Sigmoid colon (tissue), 7 donors: ENCODE data around the gene TNIK. TPM values are rescaled to one million over a fixed set of nuclear protein-coding genes. Genes with fewer than 3 reads are reported as not detected.

Experiments
- DNase-seq: peaks from one replicate; pipeline ENCODE4 v3.0.0-alpha.2; 2019
- H3K27ac ChIP-seq, 4 donors: fragments of 200-600 bp; sonication (generic); one replicate each; pipeline ENCODE4 v1.5.1; 2016 to 2019; ENCODE audit warnings: mild to moderate bottlenecking in 1 of 4
- H3K27me3 ChIP-seq, 3 donors: fragments of 200-600 bp; sonication (generic); one replicate each; pipeline ENCODE4 v1.5.1; 2019; ENCODE audit warnings: mild to moderate bottlenecking in 1 of 3
- H3K36me3 ChIP-seq, 4 donors: fragments of 200-600 bp; sonication (generic); one replicate each; pipeline ENCODE4 v1.5.1; 2016 to 2019
- H3K4me1 ChIP-seq, 4 donors: fragments of 200-600 bp; sonication (generic); one replicate each; pipeline ENCODE4 v1.5.1; 2017 to 2019
- H3K4me3 ChIP-seq, 4 donors: fragments of 200-600 bp; sonication (generic); one replicate each; pipeline ENCODE4 v1.5.1; 2017 to 2019; ENCODE audit warnings: mild to moderate bottlenecking in 2 of 4, moderate library complexity in 1 of 4
- H3K9me3 ChIP-seq, 4 donors: fragments of 200-600 bp in 3 of 4; sonication (generic) in 3 of 4; one replicate each; pipeline versions ENCODE4 v1.5.1 to v1.6.1; 2013 to 2019
- EP300 ChIP-seq, 4 donors: sonication (generic); formaldehyde crosslinking; IDR thresholded peaks; one replicate each; pipeline ENCODE4 v1.6.1; 2017; ENCODE audit warnings: antibody characterized with exemption in 4 of 4
- POLR2A ChIP-seq, 2 donors: fragments of 450-650 bp; IDR thresholded peaks; one replicate each; pipeline ENCODE4 v1.6.1; 2016; ENCODE audit warnings: antibody characterized with exemption in 2 of 2, mild to moderate bottlenecking in 2 of 2, moderate library complexity in 2 of 2
- POLR2AphosphoS5 ChIP-seq, 4 donors: sonication (generic); formaldehyde crosslinking; IDR thresholded peaks; one replicate each; pipeline ENCODE4 v1.6.1; 2017; ENCODE audit warnings: antibody characterized with exemption in 4 of 4
- WGBS, 2 donors: extraction: QIAGEN DNeasy Blood & Tissue Kit; methylation state at CpG; one replicate each; pipeline ENCODE4 v1.1.7; 2013; 5-methylcytosine and 5-hydroxymethylcytosine counted together
- intact Hi-C: fragments of 100-400 bp; cut with DNase I; formaldehyde crosslinking; loops from one replicate; pipeline ENCODE4 v1.15.1; 2023
- polyA plus RNA-seq, 3 donors: library from polyadenylated mRNA; stranded (reverse); fragments of 200-250 nt; gene quantifications; one replicate each; pipeline ENCODE4 v1.2.3, GENCODE V29; 2013
- total RNA-seq, 4 donors: library from RNA; depleted of rRNA; stranded (reverse); fragments of >200 nt; gene quantifications; one replicate each; pipeline ENCODE4 v1.1.0, GENCODE V29; 2016
- TF ChIP-seq, protein P1 (sequence below), 4 experiments: fragments of 450-650 bp in 3 of 4; fragments of 200-600 bp in 1 of 4; IDR thresholded peaks; one replicate each; pipeline ENCODE4 v1.5.1; 2016 to 2019; ENCODE audit warnings: antibody characterized with exemption in 4 of 4, mild to moderate bottlenecking in 3 of 4, moderate library complexity in 2 of 4
- donor health status: healthy with polysubstance abuse.
- donor health status: Bipolar disorder and iron deficiency.
- donor health status: healthy.

TNIK gene
- total and polyA plus RNA-seq, 7 donors, result 5.4 to 21.3 (median 9.2) TPM

DNA sequence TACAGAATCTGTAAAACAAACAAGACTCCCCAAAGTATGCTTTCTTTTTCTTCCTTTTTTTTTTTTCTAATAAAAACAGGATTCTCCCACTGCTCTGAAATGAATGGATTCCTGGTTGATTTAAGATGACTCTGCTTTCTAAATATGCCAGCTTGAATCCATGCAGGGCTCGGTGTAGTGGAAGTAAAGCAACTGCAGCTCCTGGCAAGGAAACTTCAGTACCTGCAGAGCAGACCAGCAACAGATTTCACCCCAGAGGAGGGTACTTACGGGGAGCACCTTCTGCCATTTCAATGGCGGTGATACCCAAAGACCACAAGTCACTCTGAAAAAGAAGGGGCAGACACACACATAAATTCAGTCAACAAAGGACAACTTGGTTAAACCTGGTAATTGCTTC is 283.1 kb downstream of the TNIK start:
- peaks cover 0 to 27% (median 16%) of the 10 kb centered on the region in 4 donors for H3K4me1 ChIP-seq

DNA sequence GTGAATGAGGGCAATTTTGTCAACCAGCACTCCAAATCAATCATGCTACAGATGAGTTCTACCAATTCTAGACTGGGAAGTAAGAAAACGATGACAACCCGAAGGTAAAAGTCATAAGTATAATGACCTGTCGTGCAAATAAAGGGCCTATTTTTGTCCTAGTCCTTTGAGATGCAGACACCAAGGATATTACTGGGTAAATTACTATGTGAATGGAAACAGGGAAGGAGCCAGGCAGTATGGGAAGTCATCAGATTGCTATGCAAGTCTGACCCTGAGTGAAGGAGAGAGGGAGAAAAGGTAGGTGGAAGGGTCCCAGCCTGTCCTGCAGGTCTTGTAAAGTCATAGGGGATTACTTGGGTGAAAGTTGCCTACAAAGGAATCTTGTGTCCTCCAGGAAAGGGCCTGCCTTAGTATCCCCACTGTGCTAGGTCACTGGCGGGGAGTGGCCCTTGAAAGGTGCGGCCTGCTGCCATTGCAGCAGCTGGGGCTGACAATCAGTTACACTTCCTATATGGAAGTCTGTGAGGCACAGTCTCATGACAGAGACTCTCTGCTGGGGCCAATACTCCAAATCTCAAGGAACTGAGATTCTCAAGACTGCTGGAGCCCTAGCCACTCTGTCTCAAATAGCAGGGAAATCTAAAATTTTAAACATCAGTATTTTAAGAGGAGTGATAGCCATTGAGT is 283.8 kb downstream of the TNIK start:
- no peak for DNase-seq
- Histone ChIP-seq H3K36me3 (no peaks in the 10 kb centered on the region), H3K27me3 (no peaks in the 10 kb centered on the region), H3K4me1 (peaks cover 0 to 23% (median 16%) of the 10 kb centered on the region in 4 donors), H3K27ac (peak overlapping the region; percentile 50 to 68 (median 57)), H3K4me3 (peak overlapping the region in 2 of 4 donors; percentile 4 to 29), H3K9me3 (no peaks in the 10 kb centered on the region)
- TF ChIP-seq POLR2AphosphoS5 (IDR thresholded peaks at IDR 0.05) (no peak), POLR2A (IDR thresholded peaks at IDR 0.05) (no peak), EP300 (IDR thresholded peaks at IDR 0.05) (no peak)
- TF ChIP-seq, protein P1, sequence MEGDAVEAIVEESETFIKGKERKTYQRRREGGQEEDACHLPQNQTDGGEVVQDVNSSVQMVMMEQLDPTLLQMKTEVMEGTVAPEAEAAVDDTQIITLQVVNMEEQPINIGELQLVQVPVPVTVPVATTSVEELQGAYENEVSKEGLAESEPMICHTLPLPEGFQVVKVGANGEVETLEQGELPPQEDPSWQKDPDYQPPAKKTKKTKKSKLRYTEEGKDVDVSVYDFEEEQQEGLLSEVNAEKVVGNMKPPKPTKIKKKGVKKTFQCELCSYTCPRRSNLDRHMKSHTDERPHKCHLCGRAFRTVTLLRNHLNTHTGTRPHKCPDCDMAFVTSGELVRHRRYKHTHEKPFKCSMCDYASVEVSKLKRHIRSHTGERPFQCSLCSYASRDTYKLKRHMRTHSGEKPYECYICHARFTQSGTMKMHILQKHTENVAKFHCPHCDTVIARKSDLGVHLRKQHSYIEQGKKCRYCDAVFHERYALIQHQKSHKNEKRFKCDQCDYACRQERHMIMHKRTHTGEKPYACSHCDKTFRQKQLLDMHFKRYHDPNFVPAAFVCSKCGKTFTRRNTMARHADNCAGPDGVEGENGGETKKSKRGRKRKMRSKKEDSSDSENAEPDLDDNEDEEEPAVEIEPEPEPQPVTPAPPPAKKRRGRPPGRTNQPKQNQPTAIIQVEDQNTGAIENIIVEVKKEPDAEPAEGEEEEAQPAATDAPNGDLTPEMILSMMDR (IDR thresholded peaks at IDR 0.05), result no peak
- WGBS, 2 donors, result 82 to 84% methylated on average over 5 of the region's 5 CpGs
- intact Hi-C loops, result no loop called here

More for the DNA sequence above, 283.1 kb downstream of the TNIK start:
- no peaks in the 10 kb centered on the region for H3K36me3 ChIP-seq
- H3K4me3 ChIP-seq, result no peak overlapping the region
- no peaks in the 10 kb centered on the region for H3K9me3 ChIP-seq
- no peak overlapping the region for H3K27ac ChIP-seq
- DNase-seq, result no peak
- WGBS, 2 donors, result 27 to 78% methylated on average over 3 of the region's 3 CpGs
- intact Hi-C loops, result no loop called here
- no peak for TF ChIP-seq EP300 (IDR thresholded peaks at IDR 0.05)
- no peak for TF ChIP-seq POLR2A (IDR thresholded peaks at IDR 0.05)
- H3K27me3 ChIP-seq, result no peaks in the 10 kb centered on the region

DNA sequence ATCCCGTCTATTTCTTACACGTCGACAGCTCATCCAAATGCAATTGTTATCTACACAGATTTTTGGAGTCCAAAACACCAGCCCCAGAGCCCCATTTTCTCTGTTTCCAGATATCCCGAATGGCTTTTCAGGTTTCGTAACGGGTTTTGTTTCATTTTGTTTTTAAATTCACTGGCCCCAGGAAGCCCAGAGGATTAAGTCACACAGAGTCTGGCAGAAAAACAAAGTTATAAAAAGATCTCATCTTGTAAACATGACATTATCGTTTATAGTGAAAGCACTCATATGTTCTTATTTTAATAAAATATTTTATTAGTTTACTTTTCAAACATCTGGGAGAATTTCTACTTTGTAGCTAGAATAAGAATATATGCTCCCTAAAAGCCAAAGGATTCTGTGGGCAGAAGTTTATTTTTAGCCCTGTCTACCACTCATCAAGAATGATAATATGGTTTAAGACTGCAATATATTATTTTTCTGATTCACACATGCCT is 284.4 kb downstream of the TNIK start:
- DNase-seq, result no peak
- peak overlapping the region; percentile 50 to 68 (median 57) for H3K27ac ChIP-seq
- peaks cover 0 to 23% (median 16%) of the 10 kb centered on the region in 4 donors for H3K4me1 ChIP-seq
- H3K36me3 ChIP-seq, result no peaks in the 10 kb centered on the region
- peak overlapping the region in 3 of 4 donors; percentile 4 to 29 (median 21) for H3K4me3 ChIP-seq
- no peak for TF ChIP-seq POLR2A (IDR thresholded peaks at IDR 0.05)
- no peak for TF ChIP-seq EP300 (IDR thresholded peaks at IDR 0.05)
- TF ChIP-seq POLR2AphosphoS5 (IDR thresholded peaks at IDR 0.05), result peak in 2 of 4 donors; percentile 41 to 53
- WGBS, 2 donors, result 76 to 78% methylated on average over 7 of the region's 7 CpGs
- intact Hi-C loops, result no loop called here
- H3K27me3 ChIP-seq, result no peaks in the 10 kb centered on the region
- H3K9me3 ChIP-seq, result no peaks in the 10 kb centered on the region

DNA sequence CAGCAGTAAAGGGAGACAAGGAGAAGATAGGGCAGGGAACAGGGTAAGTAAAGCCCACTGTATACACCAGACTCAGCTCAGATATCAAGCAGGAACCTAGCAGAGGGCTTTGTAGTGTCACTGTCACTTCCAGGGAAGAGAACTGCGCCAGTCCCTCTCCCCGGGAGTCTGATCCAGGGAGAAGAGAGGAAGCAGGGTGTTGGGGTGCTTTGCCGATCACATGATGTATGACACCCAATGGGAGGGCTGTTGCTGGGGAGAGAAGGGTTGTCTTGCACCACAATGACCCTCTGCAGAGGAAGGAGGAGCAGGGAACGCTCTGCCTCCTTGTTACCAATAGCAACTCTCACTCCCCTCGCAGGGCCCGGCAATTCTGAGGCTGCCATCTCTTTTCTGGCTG is 286.5 kb downstream of the TNIK start:
- Histone ChIP-seq H3K27ac (no peak overlapping the region), H3K36me3 (no peaks in the 10 kb centered on the region), H3K4me1 (peaks cover 0 to 23% (median 16%) of the 10 kb centered on the region in 4 donors), H3K27me3 (no peaks in the 10 kb centered on the region), H3K4me3 (no peak overlapping the region), H3K9me3 (no peaks in the 10 kb centered on the region)
- intact Hi-C loops, result no loop called here
- TF ChIP-seq POLR2A (IDR thresholded peaks at IDR 0.05) (no peak), POLR2AphosphoS5 (IDR thresholded peaks at IDR 0.05) (no peak), EP300 (IDR thresholded peaks at IDR 0.05) (no peak)
- TF ChIP-seq, protein P1 (IDR thresholded peaks at IDR 0.05), result no peak
- peak; percentile 68 for DNase-seq
- 82 to 92% methylated on average over 6 of the region's 6 CpGs for WGBS, 2 donors

DNA sequence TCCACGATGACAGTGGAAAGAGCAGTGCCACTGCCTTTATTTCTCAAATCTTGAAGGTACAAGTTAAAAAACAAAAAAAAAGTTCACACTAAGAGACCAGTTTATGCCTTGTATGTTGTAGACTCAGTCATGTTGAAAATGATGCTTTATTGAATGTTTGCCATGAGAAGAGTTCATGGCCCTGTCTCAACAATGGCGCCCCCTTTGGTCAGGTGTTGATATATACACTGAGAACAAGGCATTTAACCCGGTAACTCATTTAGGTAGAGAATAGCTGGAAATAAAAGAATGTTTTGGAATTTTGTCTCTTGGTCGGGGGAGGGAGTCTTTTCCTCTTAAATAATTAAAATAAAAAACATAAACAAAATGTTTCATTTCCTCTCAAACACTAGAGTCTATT is 288.1 kb downstream of the TNIK start:
- TF ChIP-seq POLR2A (IDR thresholded peaks at IDR 0.05) (no peak), EP300 (IDR thresholded peaks at IDR 0.05) (no peak), POLR2AphosphoS5 (IDR thresholded peaks at IDR 0.05) (no peak)
- TF ChIP-seq, protein P1 (IDR thresholded peaks at IDR 0.05), result no peak
- Histone ChIP-seq H3K4me3 (no peak overlapping the region), H3K27me3 (no peaks in the 10 kb centered on the region), H3K36me3 (peaks cover 0 to 4% (median 0%) of the 10 kb centered on the region in 4 donors), H3K4me1 (peaks cover 0 to 20% (median 14%) of the 10 kb centered on the region in 4 donors), H3K27ac (no peak overlapping the region), H3K9me3 (no peaks in the 10 kb centered on the region)
- intact Hi-C loops, result no loop called here
- DNase-seq, result no peak
- 89 to 94% methylated on average over 4 of the region's 4 CpGs for WGBS, 2 donors
